ENCODE results near the gene DOCK1.

- TF ChIP-seq POLR2A (IDR thresholded peaks at IDR 0.05) (no peak), CTCF (IDR thresholded peaks at IDR 0.05) (no peak), POLR2AphosphoS5 (IDR thresholded peaks at IDR 0.05) (no peak)
Observed at GRCh38 chr10:127207081-127207480, 301.9 kb downstream of the DOCK1 start.
